Coronary artery (tissue), 2 donors: ENCODE results near the gene MRAP2.
"Not testable (repeated sequence)": the region's sequence is repeated elsewhere in the genome, so short reads cannot be mapped to it uniquely, and the experiment has no call there.

Source experiments
- DNase-seq: peaks from one replicate; pipeline ENCODE4 v3.0.0-alpha.2; 2017; ENCODE audit warnings: low spot score
- H3K27ac ChIP-seq, 2 donors: fragments of 200-600 bp; sonication (generic); one replicate each; pipeline ENCODE4 v1.5.1; 2016 to 2019
- H3K4me3 ChIP-seq: fragments of 200-600 bp; sonication (generic); 2 replicates; pipeline ENCODE4 v1.5.1; 2016; ENCODE audit warnings: mild to moderate bottlenecking, moderate library complexity
- TF ChIP-seq, protein P1 (sequence below): fragments of 200-600 bp; sonication (generic); IDR thresholded peaks from one replicate; pipeline ENCODE4 v1.5.1; 2019; ENCODE audit warnings: antibody characterized with exemption

The MRAP2 gene

GRCh38 chr6:84072442-84072997 lies 38.9 kb downstream of the MRAP2 start:
- no peak for DNase-seq
- TF ChIP-seq, protein P1, sequence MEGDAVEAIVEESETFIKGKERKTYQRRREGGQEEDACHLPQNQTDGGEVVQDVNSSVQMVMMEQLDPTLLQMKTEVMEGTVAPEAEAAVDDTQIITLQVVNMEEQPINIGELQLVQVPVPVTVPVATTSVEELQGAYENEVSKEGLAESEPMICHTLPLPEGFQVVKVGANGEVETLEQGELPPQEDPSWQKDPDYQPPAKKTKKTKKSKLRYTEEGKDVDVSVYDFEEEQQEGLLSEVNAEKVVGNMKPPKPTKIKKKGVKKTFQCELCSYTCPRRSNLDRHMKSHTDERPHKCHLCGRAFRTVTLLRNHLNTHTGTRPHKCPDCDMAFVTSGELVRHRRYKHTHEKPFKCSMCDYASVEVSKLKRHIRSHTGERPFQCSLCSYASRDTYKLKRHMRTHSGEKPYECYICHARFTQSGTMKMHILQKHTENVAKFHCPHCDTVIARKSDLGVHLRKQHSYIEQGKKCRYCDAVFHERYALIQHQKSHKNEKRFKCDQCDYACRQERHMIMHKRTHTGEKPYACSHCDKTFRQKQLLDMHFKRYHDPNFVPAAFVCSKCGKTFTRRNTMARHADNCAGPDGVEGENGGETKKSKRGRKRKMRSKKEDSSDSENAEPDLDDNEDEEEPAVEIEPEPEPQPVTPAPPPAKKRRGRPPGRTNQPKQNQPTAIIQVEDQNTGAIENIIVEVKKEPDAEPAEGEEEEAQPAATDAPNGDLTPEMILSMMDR = no peak
- H3K4me3 ChIP-seq = no peak overlapping the region
- H3K27ac ChIP-seq = no peak overlapping the region

DNA sequence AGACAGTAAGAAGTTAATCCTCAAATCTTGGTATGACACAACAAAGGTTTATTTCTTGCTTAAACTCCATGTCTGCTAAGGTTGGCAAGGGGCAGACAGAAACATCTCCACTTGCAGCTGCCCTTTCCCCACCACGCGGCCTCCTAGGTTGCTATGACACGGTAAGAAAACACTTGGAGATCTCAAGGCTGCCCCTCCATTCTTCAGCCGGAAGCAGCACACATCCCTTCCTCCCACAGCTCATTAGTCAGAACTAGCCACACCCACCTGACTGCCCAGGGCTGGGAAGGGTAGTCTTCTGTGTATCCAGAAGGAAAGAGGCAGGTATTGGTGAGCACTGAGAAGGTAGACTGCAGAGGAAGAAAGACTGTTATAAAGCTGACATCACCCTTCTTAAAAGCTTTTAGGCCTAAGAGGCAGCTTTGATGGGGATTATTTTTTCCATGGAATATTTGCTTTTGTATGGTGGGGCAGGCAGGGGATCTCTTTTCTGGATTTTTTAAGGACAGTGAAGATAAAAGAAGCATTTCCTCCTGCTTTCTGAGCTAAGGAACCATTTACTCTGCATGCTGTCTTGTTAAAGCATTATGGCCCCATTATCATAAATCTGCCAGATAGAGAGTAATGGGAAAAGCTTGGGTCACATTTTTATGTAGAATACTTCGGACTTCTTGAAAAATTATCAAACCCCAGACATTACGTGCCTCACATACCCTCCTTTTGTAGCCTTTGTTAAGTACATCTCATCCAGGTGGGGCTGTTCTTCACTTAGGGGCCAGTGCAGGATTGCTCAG lies 41.6 kb downstream of the MRAP2 start:
- TF ChIP-seq, protein P1 = no peak
- H3K27ac ChIP-seq = no peak overlapping the region
- H3K4me3 ChIP-seq = no peak overlapping the region
- DNase-seq = no peak

GRCh38 chr6:84077645-84078044 lies 44.1 kb downstream of the MRAP2 start:
- no peak overlapping the region for H3K4me3 ChIP-seq
- no peak overlapping the region for H3K27ac ChIP-seq
- TF ChIP-seq, protein P1 = no peak
- DNase-seq = no peak

GRCh38 chr6:84078335-84078734 lies 44.8 kb downstream of the MRAP2 start:
- Histone ChIP-seq H3K4me3 (no peak overlapping the region), H3K27ac (no peak overlapping the region)
- no peak for DNase-seq
- TF ChIP-seq, protein P1 = no peak

GRCh38 chr6:84081222-84081621 lies 47.6 kb downstream of the MRAP2 start:
- Histone ChIP-seq H3K27ac (no peak overlapping the region), H3K4me3 (no peak overlapping the region)
- DNase-seq = no peak
- TF ChIP-seq, protein P1 = no peak

DNA sequence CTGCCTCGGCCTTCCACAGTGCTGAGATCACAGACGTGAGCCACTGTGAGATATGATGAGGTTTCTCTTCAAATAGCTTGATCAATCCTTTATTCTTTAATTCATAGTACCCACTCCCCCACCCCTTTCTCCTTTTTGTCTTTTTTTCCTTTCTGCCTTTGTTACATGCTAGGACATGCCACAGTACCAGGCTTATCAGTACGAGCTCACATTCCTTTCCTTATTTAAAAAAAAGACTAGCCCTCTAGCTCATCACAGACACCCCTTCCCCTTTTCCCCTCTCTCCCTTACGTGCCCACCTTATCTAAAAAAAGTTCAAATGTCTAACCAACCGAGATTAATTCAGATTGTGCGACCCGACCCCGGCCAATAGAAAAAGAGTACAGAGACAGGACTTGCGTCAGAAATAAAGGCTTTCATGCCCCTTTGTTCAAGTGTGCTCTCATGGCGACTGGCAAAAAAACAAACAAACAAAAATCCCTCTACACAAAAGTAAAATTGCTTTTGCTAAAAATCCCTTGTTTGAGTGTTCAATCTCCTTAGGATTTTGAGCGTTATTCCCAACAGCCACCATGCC lies 49.2 kb downstream of the MRAP2 start:
- no peak overlapping the region for H3K4me3 ChIP-seq
- H3K27ac ChIP-seq = no peak overlapping the region
- TF ChIP-seq, protein P1 = no peak
- no peak for DNase-seq

- H3K27ac ChIP-seq, DNase-seq, H3K4me3 ChIP-seq: not testable (repeated sequence)
Observed at GRCh38 chr6:84084705-84085104, 51.1 kb downstream of the MRAP2 start.
